Measurements from ENCODE around the gene PPIC.

PPIC gene

GRCh38 chr5:123036391-123037103, at the start of gene PPIC:
TSS of gene PPIC (minus strand) at chr5:123036725. CDS start at chr5:123036625, 100 bp downstream.
- H3K27ac Mint-ChIP-seq: no peak within 1 kb of the TSS
- no peak for DNase-seq (ENCODE audit: low spot score)
- H3K4me3 Mint-ChIP-seq: peak within 1 kb of the TSS; percentile 66
- H3K36me3 Mint-ChIP-seq (ENCODE audit: low read depth): no peaks in the 10 kb centered on the region
- no peaks in the 10 kb centered on the region for H3K9me3 Mint-ChIP-seq
- peaks cover 11% of the 10 kb centered on the region for H3K4me1 Mint-ChIP-seq (ENCODE audit: low read depth)
- peaks cover 65% of the 10 kb centered on the region for H3K27me3 Mint-ChIP-seq (ENCODE audit: low read depth)

DNA sequence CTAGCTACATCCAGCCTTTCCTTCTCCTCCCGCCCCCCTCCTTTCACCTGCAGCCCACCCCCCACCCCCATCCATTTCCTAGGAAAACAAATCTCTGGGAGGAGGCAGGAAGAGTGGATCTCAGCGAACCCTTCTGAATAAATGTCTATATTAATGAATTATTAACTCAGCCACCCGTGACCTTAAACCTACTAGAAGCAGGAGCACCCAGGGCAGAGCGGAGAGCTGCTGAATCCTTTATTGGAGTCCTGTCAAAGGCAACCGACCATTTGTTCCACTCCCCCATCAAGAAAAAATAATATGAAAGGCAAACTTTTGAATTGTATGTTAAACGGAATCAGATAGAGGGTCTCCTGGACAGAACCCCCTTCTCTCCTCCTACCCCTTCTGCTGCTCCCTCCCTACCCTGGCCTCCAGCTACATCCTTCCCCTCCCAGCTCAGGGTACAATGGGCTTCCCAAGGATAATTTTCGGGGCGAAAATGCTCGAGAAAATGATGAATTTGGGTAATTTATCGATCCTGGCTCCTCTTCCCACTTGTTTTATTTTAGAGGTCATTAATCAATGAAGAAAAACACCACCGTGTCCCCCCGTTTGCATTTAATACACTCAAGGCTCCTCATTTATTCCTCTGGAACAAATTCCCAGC, 49.2 kb upstream of the PPIC start:
- Mint-ChIP-seq H3K4me3 (no peak overlapping the region), H3K27me3 (ENCODE audit: low read depth) (peaks cover 80% of the 10 kb centered on the region)

DNA sequence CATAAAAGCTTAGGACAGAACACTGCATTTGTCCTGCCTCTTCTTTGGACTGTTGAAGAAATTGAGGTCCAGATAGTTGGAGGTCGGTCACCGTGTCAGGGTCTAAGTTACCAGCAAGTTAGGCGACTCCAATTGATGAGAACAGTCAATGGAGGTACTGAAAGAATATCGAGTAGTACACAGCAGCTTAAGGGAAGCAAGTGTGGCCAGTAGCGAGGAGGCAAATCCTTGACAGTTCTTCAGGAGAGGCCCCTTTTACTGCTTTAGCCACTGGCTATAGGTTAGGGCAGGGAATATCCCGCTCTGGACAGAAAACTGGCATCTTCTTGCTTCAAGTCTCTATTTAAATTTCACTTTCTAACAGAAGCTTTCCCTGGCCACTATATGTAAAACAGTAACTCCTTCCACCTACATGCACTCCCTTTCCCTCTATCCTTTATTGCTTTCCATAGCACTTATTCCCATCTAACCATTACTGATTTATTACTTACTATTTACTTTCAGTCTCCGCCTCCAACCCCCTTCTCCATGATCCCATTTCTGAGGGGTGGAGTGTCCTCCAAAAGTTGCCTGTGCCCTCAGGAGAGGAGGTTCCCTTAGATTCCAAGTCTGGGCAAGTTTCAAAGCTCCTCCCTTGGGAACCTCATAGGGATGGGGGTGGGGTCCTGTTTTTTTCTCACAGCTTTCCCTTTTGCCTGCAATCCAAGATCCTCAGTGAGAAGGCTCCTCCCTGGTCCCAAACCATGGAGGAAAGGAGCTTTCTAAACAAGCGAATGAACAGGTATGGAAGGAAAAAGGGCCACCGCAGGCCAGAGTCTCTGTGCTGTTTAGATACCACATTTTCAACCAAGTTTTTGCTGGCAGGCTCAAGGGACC, 48.4 kb upstream of the PPIC start:
- Mint-ChIP-seq H3K36me3 (ENCODE audit: low read depth) (no peaks in the 10 kb centered on the region), H3K4me1 (ENCODE audit: low read depth) (peaks cover 8% of the 10 kb centered on the region), H3K27me3 (ENCODE audit: low read depth) (peaks cover 84% of the 10 kb centered on the region), H3K4me3 (no peak overlapping the region), H3K27ac (no peak overlapping the region), H3K9me3 (no peaks in the 10 kb centered on the region)
- DNase-seq (ENCODE audit: low spot score): no peak

More for the DNA sequence above, 49.2 kb upstream of the PPIC start:
- Mint-ChIP-seq H3K9me3 (no peaks in the 10 kb centered on the region), H3K4me1 (ENCODE audit: low read depth) (peaks cover 8% of the 10 kb centered on the region), H3K27ac (no peak overlapping the region), H3K36me3 (ENCODE audit: low read depth) (no peaks in the 10 kb centered on the region)
- no peak for DNase-seq (ENCODE audit: low spot score)

DNA sequence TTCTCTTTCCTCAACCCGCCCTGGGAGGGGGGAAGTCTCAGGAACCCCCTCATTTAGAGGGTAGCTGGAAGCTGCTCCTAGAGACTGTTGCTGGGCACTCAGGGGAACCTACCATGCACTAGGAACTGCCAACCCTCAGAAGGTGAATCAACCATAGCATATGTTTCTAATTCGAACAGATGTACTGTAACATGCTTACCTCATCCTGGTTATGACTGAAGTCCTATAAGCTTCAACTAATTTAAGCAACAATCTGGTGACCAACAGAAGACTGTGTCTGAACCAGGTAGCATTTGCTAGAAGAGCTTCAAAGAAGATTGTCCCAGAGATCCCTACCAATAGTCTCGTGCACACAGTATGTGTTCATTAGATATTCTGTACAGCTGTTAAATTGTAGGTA, 46.8 kb upstream of the PPIC start:
- no peaks in the 10 kb centered on the region for H3K4me1 Mint-ChIP-seq (ENCODE audit: low read depth)
- H3K9me3 Mint-ChIP-seq: no peaks in the 10 kb centered on the region
- no peak overlapping the region for H3K4me3 Mint-ChIP-seq
- H3K27ac Mint-ChIP-seq: no peak overlapping the region
- H3K27me3 Mint-ChIP-seq (ENCODE audit: low read depth): peaks cover 79% of the 10 kb centered on the region
- no peak for DNase-seq (ENCODE audit: low spot score)
- H3K36me3 Mint-ChIP-seq (ENCODE audit: low read depth): no peaks in the 10 kb centered on the region

DNA sequence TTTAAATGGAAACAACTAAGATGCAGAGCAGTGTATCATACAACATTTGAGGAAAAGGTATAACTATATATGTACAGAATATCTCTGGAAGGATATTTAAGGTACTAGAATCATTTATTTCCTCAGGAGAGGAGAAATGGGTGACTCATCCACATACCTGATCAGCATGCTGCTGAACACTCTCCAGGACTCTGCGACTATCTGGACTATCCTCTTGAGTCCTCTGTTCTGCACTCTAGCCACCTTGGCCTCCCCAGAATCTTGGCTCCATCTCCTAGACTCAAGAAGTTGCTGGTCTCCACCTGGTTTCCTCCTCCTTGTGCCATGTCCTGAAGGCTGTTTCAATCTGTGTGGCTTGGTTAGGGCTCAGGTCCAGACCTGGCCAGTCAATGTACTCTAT, 43.7 kb upstream of the PPIC start:
- Mint-ChIP-seq H3K27me3 (ENCODE audit: low read depth) (peaks cover 57% of the 10 kb centered on the region), H3K4me1 (ENCODE audit: low read depth) (no peaks in the 10 kb centered on the region), H3K36me3 (ENCODE audit: low read depth) (no peaks in the 10 kb centered on the region), H3K9me3 (no peaks in the 10 kb centered on the region), H3K4me3 (no peak overlapping the region), H3K27ac (no peak overlapping the region)
- no peak for DNase-seq (ENCODE audit: low spot score)

DNA sequence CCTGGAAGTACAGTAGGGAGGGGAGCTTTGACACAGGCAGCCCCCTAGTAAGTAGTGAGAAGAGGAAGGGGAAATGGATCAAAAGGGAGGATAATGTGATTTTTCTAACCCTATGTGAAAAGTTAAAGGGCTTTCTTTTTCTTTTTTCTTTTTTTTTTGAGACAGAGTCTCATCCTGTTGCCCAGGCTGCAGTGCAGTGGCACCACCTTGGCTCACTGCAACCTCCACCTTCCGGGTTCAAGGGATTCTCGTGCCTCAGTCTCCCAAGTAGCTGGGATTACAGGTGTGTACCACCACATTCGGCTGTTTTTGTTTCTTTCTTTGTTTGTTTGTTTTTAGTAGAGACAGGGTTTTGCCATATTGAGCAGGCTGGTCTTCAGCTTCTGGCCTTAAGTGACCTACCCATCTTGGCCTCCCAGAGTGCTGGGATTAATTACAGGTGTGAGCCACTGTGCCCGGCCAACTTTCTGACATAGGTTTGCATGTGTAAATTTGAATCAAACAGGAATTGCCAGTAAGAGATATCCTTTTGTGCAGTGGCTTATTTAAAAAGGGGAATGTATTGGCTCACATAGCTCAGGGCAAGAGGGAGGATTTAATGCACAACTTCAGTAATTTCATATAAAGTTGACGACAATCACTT, 39.1 kb upstream of the PPIC start:
- no peaks in the 10 kb centered on the region for H3K9me3 Mint-ChIP-seq
- peaks cover 25% of the 10 kb centered on the region for H3K27me3 Mint-ChIP-seq (ENCODE audit: low read depth)
- H3K36me3 Mint-ChIP-seq (ENCODE audit: low read depth): no peaks in the 10 kb centered on the region
- no peak for DNase-seq (ENCODE audit: low spot score)
- no peak overlapping the region for H3K4me3 Mint-ChIP-seq
- no peak overlapping the region for H3K27ac Mint-ChIP-seq
- no peaks in the 10 kb centered on the region for H3K4me1 Mint-ChIP-seq (ENCODE audit: low read depth)

GRCh38 chr5:123068368-123068938, 31.9 kb upstream of the PPIC start:
- no peak overlapping the region for H3K4me3 Mint-ChIP-seq
- peaks cover 14% of the 10 kb centered on the region for H3K27me3 Mint-ChIP-seq (ENCODE audit: low read depth)
- no peaks in the 10 kb centered on the region for H3K9me3 Mint-ChIP-seq
- no peaks in the 10 kb centered on the region for H3K36me3 Mint-ChIP-seq (ENCODE audit: low read depth)
- H3K27ac Mint-ChIP-seq: no peak overlapping the region
- no peak for DNase-seq (ENCODE audit: low spot score)
- no peaks in the 10 kb centered on the region for H3K4me1 Mint-ChIP-seq (ENCODE audit: low read depth)

GRCh38 chr5:123066016-123066415, 29.5 kb upstream of the PPIC start:
- Mint-ChIP-seq H3K4me1 (ENCODE audit: low read depth) (no peaks in the 10 kb centered on the region), H3K4me3 (no peak overlapping the region), H3K9me3 (no peaks in the 10 kb centered on the region), H3K36me3 (ENCODE audit: low read depth) (no peaks in the 10 kb centered on the region), H3K27ac (no peak overlapping the region), H3K27me3 (ENCODE audit: low read depth) (peaks cover 11% of the 10 kb centered on the region)
- DNase-seq (ENCODE audit: low spot score): no peak

DNA sequence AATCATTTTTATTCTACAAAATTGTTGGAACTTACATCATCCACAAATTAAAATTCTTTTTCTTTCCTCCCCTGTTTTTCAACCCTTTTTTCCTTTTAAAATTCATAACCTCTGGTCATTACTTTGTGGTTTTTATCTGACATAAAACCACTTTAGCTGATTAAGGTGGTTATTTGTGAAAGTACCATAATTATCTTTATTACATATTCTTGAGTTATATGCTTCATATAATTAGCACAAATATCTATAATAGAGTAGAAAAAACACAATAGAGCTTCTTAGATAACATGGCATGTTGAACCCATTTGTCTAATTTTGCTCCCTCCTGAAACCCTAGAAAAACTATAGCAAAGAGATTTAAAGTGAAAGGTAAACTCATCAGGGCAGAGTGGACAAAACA, 22.9 kb upstream of the PPIC start:
- no peak overlapping the region for H3K27ac Mint-ChIP-seq
- DNase-seq (ENCODE audit: low spot score): no peak
- H3K27me3 Mint-ChIP-seq (ENCODE audit: low read depth): peaks cover 11% of the 10 kb centered on the region
- no peaks in the 10 kb centered on the region for H3K36me3 Mint-ChIP-seq (ENCODE audit: low read depth)
- H3K4me1 Mint-ChIP-seq (ENCODE audit: low read depth): no peaks in the 10 kb centered on the region
- H3K9me3 Mint-ChIP-seq: no peaks in the 10 kb centered on the region
- H3K4me3 Mint-ChIP-seq: no peak overlapping the region

GRCh38 chr5:123051206-123051605, 14.7 kb upstream of the PPIC start:
- no peak overlapping the region for H3K27ac Mint-ChIP-seq
- DNase-seq (ENCODE audit: low spot score): no peak
- H3K36me3 Mint-ChIP-seq (ENCODE audit: low read depth): no peaks in the 10 kb centered on the region
- no peak overlapping the region for H3K4me3 Mint-ChIP-seq
- no peaks in the 10 kb centered on the region for H3K9me3 Mint-ChIP-seq
- H3K4me1 Mint-ChIP-seq (ENCODE audit: low read depth): no peaks in the 10 kb centered on the region
- peaks cover 2% of the 10 kb centered on the region for H3K27me3 Mint-ChIP-seq (ENCODE audit: low read depth)

- Mint-ChIP-seq H3K27me3 (ENCODE audit: low read depth) (peaks cover 6% of the 10 kb centered on the region), H3K27ac (no peak overlapping the region), H3K4me3 (no peak overlapping the region), H3K9me3 (no peaks in the 10 kb centered on the region), H3K4me1 (ENCODE audit: low read depth) (no peaks in the 10 kb centered on the region), H3K36me3 (ENCODE audit: low read depth) (no peaks in the 10 kb centered on the region)
- DNase-seq (ENCODE audit: low spot score): no peak
Measured at GRCh38 chr5:123047706-123048105, 11.2 kb upstream of the PPIC start.

DNA sequence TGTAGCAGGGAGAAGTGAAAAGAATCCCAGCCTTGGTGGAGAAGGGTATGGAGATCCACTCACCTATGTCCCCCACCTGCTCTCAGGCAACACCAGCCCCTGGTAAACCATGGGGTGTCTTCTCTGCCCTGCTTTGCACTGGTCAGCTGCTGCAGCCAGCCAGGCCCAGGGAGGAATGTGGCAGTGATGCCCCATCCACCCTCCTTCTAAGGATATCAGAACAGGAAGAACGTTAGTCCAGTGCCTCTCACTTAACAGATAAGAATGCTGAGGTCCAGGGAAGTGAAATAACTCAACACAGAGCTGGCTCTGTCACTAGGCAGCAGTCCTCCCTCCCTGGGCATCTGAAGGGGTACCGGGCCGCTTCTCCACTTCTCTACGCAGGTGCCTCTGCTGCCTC, 9.7 kb upstream of the PPIC start:
- Mint-ChIP-seq H3K9me3 (no peaks in the 10 kb centered on the region), H3K36me3 (ENCODE audit: low read depth) (no peaks in the 10 kb centered on the region), H3K4me1 (ENCODE audit: low read depth) (no peaks in the 10 kb centered on the region), H3K4me3 (no peak overlapping the region), H3K27me3 (ENCODE audit: low read depth) (peaks cover 7% of the 10 kb centered on the region), H3K27ac (no peak overlapping the region)
- no peak for DNase-seq (ENCODE audit: low spot score)

DNA sequence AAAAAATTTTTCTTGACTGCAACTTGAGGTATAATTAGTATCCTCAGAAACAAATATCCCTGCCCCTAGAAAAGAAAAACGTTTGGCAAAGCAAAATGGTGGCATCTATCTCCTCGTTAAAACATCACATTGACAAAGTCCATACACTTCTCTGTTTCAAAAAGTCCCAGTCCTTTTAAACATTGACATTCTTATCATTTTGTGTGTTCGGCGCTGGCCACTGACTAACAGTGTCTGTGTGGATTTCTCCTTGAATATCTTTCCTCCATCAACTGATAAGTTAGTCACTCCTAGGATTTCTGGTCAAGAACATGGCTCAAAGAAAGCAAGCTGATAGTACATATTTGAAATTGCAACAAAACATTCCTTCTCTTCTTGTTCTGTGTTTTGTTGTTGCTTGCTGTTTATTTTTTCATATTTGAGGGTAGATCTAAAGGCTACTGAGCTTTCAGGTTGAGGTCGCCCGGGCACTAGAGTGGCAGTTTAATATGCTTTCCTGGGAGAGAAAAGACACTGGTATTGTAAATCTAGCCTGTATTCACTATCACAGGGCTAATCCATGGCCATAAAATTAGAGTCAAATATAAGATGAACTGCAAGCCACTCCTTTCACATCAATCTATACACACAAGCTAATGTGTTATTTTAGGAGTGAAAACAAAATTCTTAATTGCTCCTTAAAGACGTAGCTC, 8.5 kb upstream of the PPIC start:
- Mint-ChIP-seq H3K27me3 (ENCODE audit: low read depth) (peaks cover 10% of the 10 kb centered on the region), H3K4me1 (ENCODE audit: low read depth) (no peaks in the 10 kb centered on the region), H3K36me3 (ENCODE audit: low read depth) (no peaks in the 10 kb centered on the region), H3K27ac (no peak overlapping the region), H3K4me3 (no peak overlapping the region), H3K9me3 (no peaks in the 10 kb centered on the region)
- no peak for DNase-seq (ENCODE audit: low spot score)
